H9 (cell line): ENCODE data around the gene STARD3NL. TPM values are rescaled to one million over a fixed set of nuclear protein-coding genes. Genes with fewer than 3 reads are reported as not detected.

ENCODE experiments used
- DNase-seq: peaks from one replicate; pipeline ENCODE4 v3.0.0-alpha.2; 2017
- H2AFZ ChIP-seq: one replicate; pipeline ENCODE4 v1.6.1; 2013; ENCODE audit warnings: mild to moderate bottlenecking, low read length, control low read depth, moderate library complexity
- H2AK5ac ChIP-seq: 2 replicates; pipeline ENCODE4 v1.6.1; 2013; ENCODE audit warnings: low read length, control low read depth, mixed read lengths; ENCODE audit not compliant: insufficient read length
- H2BK120ac ChIP-seq: one replicate; pipeline ENCODE4 v1.6.1; 2013; ENCODE audit warnings: low read depth, mild to moderate bottlenecking, low read length, control low read depth, inconsistent platforms; ENCODE audit not compliant: poor library complexity, severe bottlenecking
- H2BK12ac ChIP-seq: 2 replicates; pipeline ENCODE4 v1.6.1; 2013; ENCODE audit warnings: low read length, control low read depth, mixed read lengths, low read depth; ENCODE audit not compliant: insufficient read length
- H2BK15ac ChIP-seq: 2 replicates; pipeline ENCODE4 v1.6.1; 2013; ENCODE audit warnings: low read depth, low read length, control low read depth
- H2BK20ac ChIP-seq: one replicate; pipeline ENCODE4 v1.6.1; 2013; ENCODE audit warnings: low read depth, mild to moderate bottlenecking, low read length, control low read depth, inconsistent platforms; ENCODE audit not compliant: poor library complexity, severe bottlenecking
- H2BK5ac ChIP-seq: 2 replicates; pipeline ENCODE4 v1.6.1; 2013; ENCODE audit warnings: low read length, control low read depth, mixed read lengths; ENCODE audit not compliant: insufficient read length
- H3K14ac ChIP-seq: 2 replicates; pipeline ENCODE4 v1.6.1; 2013; ENCODE audit warnings: low read length, control low read depth; ENCODE audit not compliant: insufficient read depth
- H3K18ac ChIP-seq: 2 replicates; pipeline ENCODE4 v1.6.1; 2013; ENCODE audit warnings: low read depth, mild to moderate bottlenecking, mixed read lengths, low read length, control low read depth; ENCODE audit not compliant: insufficient read length
- H3K23ac ChIP-seq: 2 replicates; pipeline ENCODE4 v1.6.1; 2013; ENCODE audit warnings: low read length, control low read depth, mixed read lengths, low read depth; ENCODE audit not compliant: insufficient read length
- H3K23me2 ChIP-seq: 2 replicates; pipeline ENCODE4 v1.6.1; 2013; ENCODE audit warnings: low read depth, mild to moderate bottlenecking, mixed read lengths, low read length, control low read depth; ENCODE audit not compliant: insufficient read length, poor library complexity, severe bottlenecking
- H3K27ac ChIP-seq: 2 replicates; pipeline ENCODE4 v1.5.1; 2013; ENCODE audit warnings: low read length, control low read depth, mixed read lengths, low read depth; ENCODE audit not compliant: insufficient read length
- H3K27me3 ChIP-seq: 2 replicates; pipeline ENCODE4 v1.6.1; 2013; ENCODE audit warnings: low read length, control low read depth, inconsistent platforms; ENCODE audit not compliant: insufficient read depth
- H3K4ac ChIP-seq: 2 replicates; pipeline ENCODE4 v1.6.1; 2013; ENCODE audit warnings: low read depth, mild to moderate bottlenecking, control low read depth, inconsistent platforms, low read length, moderate library complexity
- H3K4me1 ChIP-seq: 2 replicates; pipeline ENCODE4 v1.6.1; 2013; ENCODE audit warnings: low read length, control low read depth, inconsistent platforms; ENCODE audit not compliant: insufficient read depth
- H3K4me2 ChIP-seq: 2 replicates; pipeline ENCODE4 v1.6.1; 2013; ENCODE audit warnings: low read length, control low read depth, mixed read lengths; ENCODE audit not compliant: insufficient read length, insufficient read depth
- H3K56ac ChIP-seq: 2 replicates; pipeline ENCODE4 v1.6.1; 2013; ENCODE audit warnings: low read depth, mild to moderate bottlenecking, mixed read lengths, low read length, control low read depth; ENCODE audit not compliant: insufficient read length
- H3K79me1 ChIP-seq: 2 replicates; pipeline ENCODE4 v1.6.1; 2013; ENCODE audit warnings: low read depth, mild to moderate bottlenecking, moderate library complexity, low read length, control low read depth, inconsistent platforms; ENCODE audit not compliant: insufficient read depth, poor library complexity, severe bottlenecking
- H3K79me2 ChIP-seq: 2 replicates; pipeline ENCODE4 v1.6.1; 2013; ENCODE audit warnings: low read length, control low read depth, inconsistent platforms; ENCODE audit not compliant: insufficient read depth
- H3K9ac ChIP-seq: 2 replicates; pipeline ENCODE4 v1.6.1; 2013; ENCODE audit warnings: low read length, control low read depth, mixed read lengths; ENCODE audit not compliant: insufficient read length; ENCODE audit errors: extremely low read depth
- H3K9me3 ChIP-seq: one replicate; pipeline ENCODE4 v1.6.1; 2013; ENCODE audit warnings: low read depth, low read length, inconsistent platforms; ENCODE audit not compliant: control insufficient read depth
- H3T11ph ChIP-seq: one replicate; pipeline ENCODE4 v1.6.1; 2013; ENCODE audit warnings: mild to moderate bottlenecking, low read length, control low read depth, inconsistent platforms
- H4K20me1 ChIP-seq: one replicate; pipeline ENCODE4 v1.6.1; 2013; ENCODE audit not compliant: control insufficient read depth, insufficient read length, insufficient read depth
- H4K5ac ChIP-seq: 2 replicates; pipeline ENCODE4 v1.6.1; 2013; ENCODE audit warnings: low read depth, mild to moderate bottlenecking, mixed read lengths, low read length, control low read depth; ENCODE audit not compliant: insufficient read length
- H4K8ac ChIP-seq: replicated peaks from 2 replicates; pipeline ENCODE4 v1.6.1; 2013; ENCODE audit warnings: low read length, control low read depth, mixed read lengths, low read depth; ENCODE audit not compliant: insufficient read length
- H4K91ac ChIP-seq: 2 replicates; pipeline ENCODE4 v1.6.1; 2013; ENCODE audit warnings: low read depth, mild to moderate bottlenecking, moderate library complexity, mixed read lengths, low read length, control low read depth; ENCODE audit not compliant: insufficient read length
- H3K27ac Mint-ChIP-seq, 3 experiments: 2 replicates in 2 of 3; 3 replicates in 1 of 3; pipeline ENCODE4 v1.8.0; 2020 to 2021; ENCODE audit warnings: mixed read lengths in 3 of 3, mild to moderate bottlenecking in 1 of 3, moderate library complexity in 1 of 3
- H3K27me3 Mint-ChIP-seq: 2 replicates; pipeline ENCODE4 v1.8.0; 2021; ENCODE audit warnings: low read depth, mild to moderate bottlenecking, moderate library complexity, mixed read lengths
- H3K36me3 Mint-ChIP-seq, 3 experiments: 2 replicates in 2 of 3; 3 replicates in 1 of 3; pipeline ENCODE4 v1.8.0; 2020 to 2021; ENCODE audit warnings: low read depth in 3 of 3, mixed read lengths in 3 of 3; ENCODE audit not compliant: insufficient read depth in 1 of 3
- H3K4me1 Mint-ChIP-seq, 2 experiments: 2 replicates each; pipeline ENCODE4 v1.8.0; 2020; ENCODE audit warnings: mixed read lengths in 2 of 2
- H3K4me3 Mint-ChIP-seq, 2 experiments: 2 replicates in 1 of 2; 3 replicates in 1 of 2; pipeline ENCODE4 v1.8.0; 2020 to 2021; ENCODE audit warnings: mild to moderate bottlenecking in 2 of 2, mixed read lengths in 2 of 2, moderate library complexity in 1 of 2
- H3K9me3 Mint-ChIP-seq, 2 experiments: 2 replicates in 1 of 2; 3 replicates in 1 of 2; pipeline ENCODE4 v1.8.0; 2020; ENCODE audit warnings: mild to moderate bottlenecking in 2 of 2, mixed read lengths in 2 of 2, moderate library complexity in 1 of 2
- CTCF ChIP-seq: fragments of 200-600 bp; sonication (generic); conservative IDR thresholded peaks from 3 replicates; pipeline ENCODE4 v1.8.0; 2021; ENCODE audit warnings: antibody characterized with exemption, mild to moderate bottlenecking
- WGBS: extraction: QIAGEN DNeasy Blood & Tissue Kit; methylation state at CpG from one replicate; pipeline ENCODE4 v1.1.7; 2013; ENCODE audit warnings: missing lambda C conversion rate, low lambda C conversion rate, mixed read lengths; ENCODE audit not compliant: insufficient read length; ENCODE audit errors: extremely low coverage; 5-methylcytosine and 5-hydroxymethylcytosine counted together
- total RNA-seq: library from RNA; stranded (reverse); gene quantifications from 2 replicates; pipeline ENCODE4 v1.2.1, GENCODE V29; 2021

The STARD3NL gene
- total RNA-seq, 1 experiment from 2014 or later = 36.5 TPM

- Histone ChIP-seq H3K9ac (no peak overlapping the region), H3K4me1 (no peaks in the 10 kb centered on the region; the same call in 1 of the 2 replicates), H2BK5ac (no peak overlapping the region), H2BK120ac (no peak overlapping the region), H3T11ph (no peak overlapping the region), H4K91ac (no peak overlapping the region), H3K4me2 (no peak overlapping the region), H3K27ac (no peak overlapping the region), H3K9me3 (no peaks in the 10 kb centered on the region), H4K5ac (no peak overlapping the region), H3K27me3 (no peaks in the 10 kb centered on the region), H2BK20ac (no peak overlapping the region), H3K18ac (no peak overlapping the region), H3K79me2 (no peaks in the 10 kb centered on the region), H3K23me2 (no peaks in the 10 kb centered on the region), H2BK15ac (no peak overlapping the region), H2AK5ac (no peak overlapping the region), H4K20me1 (no peaks in the 10 kb centered on the region), H2AFZ (no peak overlapping the region), H2BK12ac (no peak overlapping the region), H3K14ac (no peak overlapping the region), H3K79me1 (no peaks in the 10 kb centered on the region), H3K23ac (no peak overlapping the region), H3K56ac (no peak overlapping the region), H4K8ac (no peak overlapping the region), H3K4ac (no peak overlapping the region)
- DNase-seq = no peak
- no peak for TF ChIP-seq CTCF
- WGBS = no CpG with 5 or more reads among the region's 3 CpGs
- H3K27ac Mint-ChIP-seq = no peak overlapping the region
- H3K4me1 Mint-ChIP-seq = peaks cover 4 to 11% of the 10 kb centered on the region in 2 experiments; a peak in 3 of 4 replicates
- H3K9me3 Mint-ChIP-seq = no peaks in the 10 kb centered on the region
- H3K36me3 Mint-ChIP-seq = no peaks in the 10 kb centered on the region
- no peak overlapping the region for H3K4me3 Mint-ChIP-seq
- H3K27me3 Mint-ChIP-seq = no peaks in the 10 kb centered on the region
Measured at GRCh38 chr7:38274927-38275620, 97.0 kb downstream of the STARD3NL start.
